Measurements from ENCODE around the gene JUNB.

The JUNB gene

GRCh38 chr19:12821761-12822160 is 30.5 kb downstream of the JUNB start:
- Histone ChIP-seq H3K27ac (ENCODE audit: low read length) (no peak overlapping the region), H3K9me3 (replicated peaks; ENCODE audit: insufficient read depth, low read length) (no peaks in the 10 kb centered on the region), H3F3A (ENCODE audit: insufficient read depth, low read length) (no peaks in the 10 kb centered on the region), H3K9me2 (replicated peaks; ENCODE audit: insufficient read depth, low read length) (no peaks in the 10 kb centered on the region), H3K27me3 (replicated peaks; ENCODE audit: insufficient read depth, low read length) (peaks cover 16% of the 10 kb centered on the region), H3K36me3 (replicated peaks; ENCODE audit: insufficient read depth, low read length) (no peaks in the 10 kb centered on the region), H3K79me2 (ENCODE audit: low read length) (no peaks in the 10 kb centered on the region), H3K4me2 (ENCODE audit: low read depth, low read length) (no peak overlapping the region), H3K9ac (ENCODE audit: low read length) (no peak overlapping the region), H4K20me1 (ENCODE audit: insufficient read depth, low read length) (no peaks in the 10 kb centered on the region), H3K4me1 (ENCODE audit: low read length) (no peaks in the 10 kb centered on the region), H3K4me3 (ENCODE audit: low read length) (no peak overlapping the region), H2AFZ (ENCODE audit: low read length) (no peak overlapping the region)
- TF ChIP-seq EZH2phosphoT487 (IDR thresholded peaks at IDR 0.05; ENCODE audit: low read length) (no peak), CTCF (IDR thresholded peaks at IDR 0.05; ENCODE audit: low read length) (no peak), EZH2 (optimal IDR thresholded peaks at IDR 0.05; ENCODE audit: low read depth, low read length) (no peak)
- no peak for DNase-seq

- Histone ChIP-seq H2AFZ (ENCODE audit: low read length) (no peak overlapping the region), H3K4me2 (ENCODE audit: low read depth, low read length) (no peak overlapping the region), H3K9ac (ENCODE audit: low read length) (no peak overlapping the region)
Observed at GRCh38 chr19:12825254-12826131, 34.2 kb downstream of the JUNB start.

GRCh38 chr19:12828494-12828893 is 37.2 kb downstream of the JUNB start:
- TF ChIP-seq CTCF (IDR thresholded peaks at IDR 0.05; ENCODE audit: low read length) = no peak
- no peak for TF ChIP-seq EZH2 (optimal IDR thresholded peaks at IDR 0.05; ENCODE audit: low read depth, low read length)
- no peak for TF ChIP-seq EZH2phosphoT487 (IDR thresholded peaks at IDR 0.05; ENCODE audit: low read length)
- H3K9me3 ChIP-seq (replicated peaks; ENCODE audit: insufficient read depth, low read length) = no peaks in the 10 kb centered on the region
- H3K27me3 ChIP-seq (replicated peaks; ENCODE audit: insufficient read depth, low read length) = peaks cover 60% of the 10 kb centered on the region
- H3K36me3 ChIP-seq (replicated peaks; ENCODE audit: insufficient read depth, low read length) = no peaks in the 10 kb centered on the region
- H3K9me2 ChIP-seq (replicated peaks; ENCODE audit: insufficient read depth, low read length) = no peaks in the 10 kb centered on the region
- no peak for DNase-seq
- no peak overlapping the region for H3K4me3 ChIP-seq (ENCODE audit: low read length)
- H3F3A ChIP-seq (ENCODE audit: insufficient read depth, low read length) = no peaks in the 10 kb centered on the region
- H3K79me2 ChIP-seq (ENCODE audit: low read length) = no peaks in the 10 kb centered on the region
- no peak overlapping the region for H3K9ac ChIP-seq (ENCODE audit: low read length)
- peaks cover 3% of the 10 kb centered on the region; the same call in 1 of the 2 replicates for H3K4me1 ChIP-seq (ENCODE audit: low read length)
- no peak overlapping the region for H2AFZ ChIP-seq (ENCODE audit: low read length)
- no peaks in the 10 kb centered on the region for H4K20me1 ChIP-seq (ENCODE audit: insufficient read depth, low read length)
- no peak overlapping the region for H3K27ac ChIP-seq (ENCODE audit: low read length)
- H3K4me2 ChIP-seq (ENCODE audit: low read depth, low read length) = peak overlapping the region; percentile 18; the same call in 1 of the 2 replicates

More at GRCh38 chr19:12825254-12826131, 34.2 kb downstream of the JUNB start:
- no peaks in the 10 kb centered on the region for H3K9me3 ChIP-seq (replicated peaks; ENCODE audit: insufficient read depth, low read length)
- no peaks in the 10 kb centered on the region for H3K36me3 ChIP-seq (replicated peaks; ENCODE audit: insufficient read depth, low read length)
- no peaks in the 10 kb centered on the region for H3K9me2 ChIP-seq (replicated peaks; ENCODE audit: insufficient read depth, low read length)
- DNase-seq = no peak
- no peak overlapping the region for H3K4me3 ChIP-seq (ENCODE audit: low read length)
- no peaks in the 10 kb centered on the region for H3F3A ChIP-seq (ENCODE audit: insufficient read depth, low read length)
- peaks cover 47% of the 10 kb centered on the region for H3K27me3 ChIP-seq (replicated peaks; ENCODE audit: insufficient read depth, low read length)
- TF ChIP-seq EZH2phosphoT487 (IDR thresholded peaks at IDR 0.05; ENCODE audit: low read length) (no peak), CTCF (IDR thresholded peaks at IDR 0.05; ENCODE audit: low read length) (peak; percentile 40)
- H4K20me1 ChIP-seq (ENCODE audit: insufficient read depth, low read length) = no peaks in the 10 kb centered on the region
- no peaks in the 10 kb centered on the region for H3K4me1 ChIP-seq (ENCODE audit: low read length)
- no peak overlapping the region for H3K27ac ChIP-seq (ENCODE audit: low read length)
- no peaks in the 10 kb centered on the region for H3K79me2 ChIP-seq (ENCODE audit: low read length)
